K562 treated with DMSO at 1 percent for 24 hours (cell line): ENCODE measurements around the gene OAS1. TPM values are rescaled to one million over a fixed set of nuclear protein-coding genes. Genes with fewer than 3 reads are reported as not detected.

Experiments
- total RNA-seq: library from RNA; unstranded; fragments of 300-600 nt; gene quantifications from 2 replicates; pipeline ENCODE4 v1.2.3, GENCODE V29; 2022; ENCODE audit warnings: low read depth; ENCODE audit not compliant: insufficient read depth

OAS1 gene
- 0.92 TPM in 1 of 2 replicates, not detected in the other for total RNA-seq

DNA sequence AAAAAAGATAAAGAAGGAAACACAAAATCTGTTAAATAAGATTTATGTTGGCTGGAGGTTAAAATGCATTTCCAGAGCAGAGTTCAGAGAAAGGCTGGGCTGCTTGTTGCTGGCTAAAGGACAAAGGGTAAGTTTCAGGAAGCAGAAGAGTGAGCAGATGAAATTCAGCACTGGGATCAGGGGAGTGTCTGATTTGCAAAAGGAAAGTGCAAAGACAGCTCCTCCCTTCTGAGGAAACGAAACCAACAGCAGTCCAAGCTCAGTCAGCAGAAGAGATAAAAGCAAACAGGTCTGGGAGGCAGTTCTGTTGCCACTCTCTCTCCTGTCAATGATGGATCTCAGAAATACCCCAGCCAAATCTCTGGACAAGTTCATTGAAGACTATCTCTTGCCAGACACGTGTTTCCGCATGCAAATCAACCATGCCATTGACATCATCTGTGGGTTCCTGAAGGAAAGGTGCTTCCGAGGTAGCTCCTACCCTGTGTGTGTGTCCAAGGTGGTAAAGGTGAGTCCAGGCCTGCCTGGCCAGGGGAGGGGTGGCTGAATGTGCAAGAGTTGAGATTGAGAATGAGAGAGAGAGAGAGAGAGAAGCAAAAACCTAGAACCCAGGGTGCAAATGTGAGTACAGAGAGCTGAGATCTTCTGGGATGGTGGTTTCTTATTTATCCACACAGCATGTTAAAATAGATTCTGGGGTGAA lies at the start of gene OAS1:
OAS1 (plus strand) TSS at position 251 of the 703 bp plus-strand sequence; CDS start at position 329, 78 bp downstream.

DNA sequence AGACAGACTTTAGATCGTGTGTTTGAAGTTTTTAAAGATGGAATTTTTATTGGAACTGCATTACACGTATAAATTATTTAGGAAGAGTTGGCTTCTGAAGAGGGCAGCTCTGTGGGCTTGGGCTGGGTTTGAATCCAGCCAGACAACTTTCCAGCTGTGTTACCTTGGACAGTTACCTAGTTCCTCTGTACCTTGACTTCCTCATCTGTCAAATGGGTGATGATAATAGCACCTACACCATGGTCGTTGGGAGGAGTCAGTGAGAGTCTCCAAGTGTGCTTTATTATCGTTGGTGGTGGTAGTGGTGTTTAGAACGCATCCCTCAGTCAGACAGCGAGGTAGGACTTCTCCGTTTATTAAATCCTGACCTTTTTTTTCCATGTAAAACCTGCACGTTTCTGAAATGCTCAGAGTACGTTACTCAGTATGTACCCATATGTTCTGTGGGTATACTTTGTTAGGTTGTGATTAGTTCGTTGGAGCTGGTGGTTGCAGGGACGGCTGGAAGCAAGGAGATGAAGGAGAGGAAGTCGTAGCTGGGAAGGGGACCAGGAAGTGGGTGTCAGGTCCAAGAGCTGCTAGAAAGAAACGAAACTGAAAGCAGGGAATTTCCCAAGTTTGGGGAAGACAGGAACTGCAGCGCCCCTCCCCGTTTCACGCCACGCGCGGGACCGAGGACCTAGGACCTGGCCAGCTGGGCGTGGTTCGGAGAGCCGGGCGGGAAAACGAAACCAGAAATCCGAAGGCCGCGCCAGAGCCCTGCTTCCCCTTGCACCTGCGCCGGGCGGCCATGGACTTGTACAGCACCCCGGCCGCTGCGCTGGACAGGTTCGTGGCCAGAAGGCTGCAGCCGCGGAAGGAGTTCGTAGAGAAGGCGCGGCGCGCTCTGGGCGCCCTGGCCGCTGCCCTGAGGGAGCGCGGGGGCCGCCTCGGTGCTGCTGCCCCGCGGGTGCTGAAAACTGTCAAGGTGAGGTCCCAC lies 31.3 kb downstream of the OAS1 start, which contains the start of gene OAS3:
OAS3 (plus strand) TSS at position 734 of the 979 bp plus-strand sequence; CDS start at position 791, 57 bp downstream.

Other genes starting within 250 kb of the OAS1 start
- gene RPH3A, start 115.2 kb upstream of the OAS1 start, total RNA-seq = 0.25 and 0.39 TPM in 2 replicates
- 15.0 and 17.2 TPM in 2 replicates for gene OAS3, start 31.5 kb downstream of the OAS1 start, total RNA-seq
- not detected in 2 replicates for gene OAS2, start 71.6 kb downstream of the OAS1 start, total RNA-seq
- not detected in 2 replicates for gene DTX1, start 149.8 kb downstream of the OAS1 start, total RNA-seq
- gene RASAL1, start 228.8 kb downstream of the OAS1 start, total RNA-seq = 0.10 TPM in 1 of 2 replicates, not detected in the other
- gene CFAP73, start 242.8 kb downstream of the OAS1 start, total RNA-seq = 0.27 TPM in 1 of 2 replicates, not detected in the other